ENCODE results near the gene DHRS3. TPM values are rescaled to one million over a fixed set of nuclear protein-coding genes. Genes with fewer than 3 reads are reported as not detected.

DHRS3 gene
- total RNA-seq, 1 donor from 2014 or later, result 116 TPM

- no peak for ATAC-seq
Observed at GRCh38 chr1:12637693-12638092, 19.7 kb upstream of the DHRS3 start.

GRCh38 chr1:12636098-12636950, 18.3 kb upstream of the DHRS3 start:
- peak; percentile 23 for ATAC-seq

- ATAC-seq, result no peak
Observed at GRCh38 chr1:12634696-12635202, 16.7 kb upstream of the DHRS3 start.

GRCh38 chr1:12634156-12634555, 16.1 kb upstream of the DHRS3 start:
- ATAC-seq, result no peak

- peak; percentile 26 for ATAC-seq
Observed at GRCh38 chr1:12631571-12631970, 13.6 kb upstream of the DHRS3 start.

GRCh38 chr1:12630946-12631530, 13.0 kb upstream of the DHRS3 start:
- ATAC-seq, result no peak

GRCh38 chr1:12629985-12630760, 12.2 kb upstream of the DHRS3 start:
- no peak for ATAC-seq

GRCh38 chr1:12629511-12629956, 11.5 kb upstream of the DHRS3 start:
- ATAC-seq, result no peak

GRCh38 chr1:12627296-12627695, 9.3 kb upstream of the DHRS3 start:
- ATAC-seq, result no peak

GRCh38 chr1:12626888-12627287, 8.9 kb upstream of the DHRS3 start:
- no peak for ATAC-seq

GRCh38 chr1:12625276-12625675, 7.3 kb upstream of the DHRS3 start:
- no peak for ATAC-seq

GRCh38 chr1:12622506-12622905, 4.5 kb upstream of the DHRS3 start:
- ATAC-seq, result no peak

- no peak for ATAC-seq
Observed at GRCh38 chr1:12621346-12622335, 3.6 kb upstream of the DHRS3 start.

- ATAC-seq, result no peak
Observed at GRCh38 chr1:12620931-12621330, 2.9 kb upstream of the DHRS3 start.

GRCh38 chr1:12620488-12620865, 2.5 kb upstream of the DHRS3 start:
- no peak for ATAC-seq

GRCh38 chr1:12619792-12620487, 1.9 kb upstream of the DHRS3 start:
- peak; percentile 63 for ATAC-seq

GRCh38 chr1:12618965-12619791, 1.2 kb upstream of the DHRS3 start:
- peak; percentile 72 for ATAC-seq

GRCh38 chr1:12618661-12618964, 603 bp upstream of the DHRS3 start:
- no peak for ATAC-seq

GRCh38 chr1:12617511-12617900, 504 bp downstream of the DHRS3 start:
- no peak for ATAC-seq

- ATAC-seq, result no peak
Observed at GRCh38 chr1:12616709-12617373, 1.2 kb downstream of the DHRS3 start.

Measured in esophagus mucosa (tissue), 1 donor.